ENCODE measurements around the gene TPM1. TPM values are rescaled to one million over a fixed set of nuclear protein-coding genes. Genes with fewer than 3 reads are reported as not detected.
A peak's percentile ranks its signal among the peaks of the same experiment; 100 is the strongest.

Gene TPM1
- total RNA-seq, 1 experiment from 2014 or later: 748 TPM

- Histone ChIP-seq H3K4me2 (ENCODE audit: insufficient read depth, insufficient read length, low read length) (no peak overlapping the region), H3K79me1 (ENCODE audit: insufficient read depth, low read depth, low read length, poor library complexity, severe bottlenecking) (no peaks in the 10 kb centered on the region), H3K23ac (ENCODE audit: insufficient read length, low read depth, low read length) (no peak overlapping the region), H3K79me2 (ENCODE audit: insufficient read depth, low read length) (no peaks in the 10 kb centered on the region), H3K23me2 (ENCODE audit: insufficient read length, low read depth, low read length, poor library complexity, severe bottlenecking) (no peaks in the 10 kb centered on the region), H3K27ac (ENCODE audit: insufficient read length, low read depth, low read length) (no peak overlapping the region), H3K18ac (ENCODE audit: insufficient read length, low read depth, low read length) (no peak overlapping the region), H4K8ac (replicated peaks; ENCODE audit: insufficient read length, low read depth, low read length) (no peak overlapping the region), H3K27me3 (ENCODE audit: insufficient read depth, low read length) (no peaks in the 10 kb centered on the region), H2BK12ac (ENCODE audit: insufficient read length, low read depth, low read length) (no peak overlapping the region), H3K14ac (ENCODE audit: insufficient read depth, low read length) (no peak overlapping the region), H3T11ph (ENCODE audit: low read length) (no peak overlapping the region), H2BK20ac (ENCODE audit: low read depth, low read length, poor library complexity, severe bottlenecking) (no peak overlapping the region), H2AK5ac (ENCODE audit: insufficient read length, low read length) (no peak overlapping the region), H3K9ac (ENCODE audit: extremely low read depth, insufficient read length, low read length) (no peak overlapping the region), H2BK120ac (ENCODE audit: low read depth, low read length, poor library complexity, severe bottlenecking) (no peak overlapping the region), H4K91ac (ENCODE audit: insufficient read length, low read depth, low read length) (no peak overlapping the region), H3K4ac (ENCODE audit: low read depth, low read length) (no peak overlapping the region), H4K5ac (ENCODE audit: insufficient read length, low read depth, low read length) (no peak overlapping the region), H2BK5ac (ENCODE audit: insufficient read length, low read length) (no peak overlapping the region), H4K20me1 (ENCODE audit: control insufficient read depth, insufficient read depth, insufficient read length) (no peaks in the 10 kb centered on the region), H3K4me1 (ENCODE audit: insufficient read depth, low read length) (no peaks in the 10 kb centered on the region), H3K9me3 (ENCODE audit: control insufficient read depth, low read depth, low read length) (no peaks in the 10 kb centered on the region), H2BK15ac (ENCODE audit: low read depth, low read length) (no peak overlapping the region), H2AFZ (ENCODE audit: low read length) (no peak overlapping the region), H3K56ac (ENCODE audit: insufficient read length, low read depth, low read length) (no peak overlapping the region)
- Mint-ChIP-seq H3K27ac (peak overlapping the region in 2 of 3 experiments; percentile 69 to 89; a peak in 4 of 7 replicates), H3K4me1 (peaks cover 26 to 48% of the 10 kb centered on the region in 2 experiments), H3K9me3 (no peaks in the 10 kb centered on the region), H3K36me3 (ENCODE audit: insufficient read depth in 1 of 3, low read depth in 3 of 3) (peaks cover 29 to 89% (median 78%) of the 10 kb centered on the region in 3 experiments; a peak in 6 of 7 replicates), H3K4me3 (no peak overlapping the region), H3K27me3 (ENCODE audit: low read depth) (no peaks in the 10 kb centered on the region)
- no peak for TF ChIP-seq CTCF (conservative IDR thresholded peaks at IDR 0.05)
- WGBS (ENCODE audit: extremely low coverage, insufficient read length, low lambda C conversion rate): no CpG with 5 or more reads among the region's 13 CpGs
- no peak for DNase-seq
Observed at GRCh38 chr15:63067976-63068743, 25.6 kb downstream of the TPM1 start.

All from H9 (cell line).